Colonic mucosa (tissue), 4 donors: ENCODE results near the gene PRKCG. TPM values are rescaled to one million over a fixed set of nuclear protein-coding genes. Genes with fewer than 3 reads are reported as not detected.

ENCODE experiments used
- DNase-seq: peaks from one replicate; pipeline ENCODE4 v3.0.0-alpha.2; 2020
- H3K27ac ChIP-seq: fragments of 200-600 bp; one replicate; pipeline ENCODE4 v1.8.0; 2021
- H3K27me3 ChIP-seq: fragments of 200-600 bp; one replicate; pipeline ENCODE4 v1.8.0; 2021
- H3K36me3 ChIP-seq: fragments of 200-600 bp; one replicate; pipeline ENCODE4 v1.8.0; 2021
- H3K4me1 ChIP-seq: fragments of 200-600 bp; one replicate; pipeline ENCODE4 v1.8.0; 2021; ENCODE audit warnings: mild to moderate bottlenecking
- H3K4me3 ChIP-seq: fragments of 200-600 bp; one replicate; pipeline ENCODE4 v1.8.0; 2021
- H3K9ac ChIP-seq, 2 donors: one replicate each; pipeline ENCODE4 v1.7.0; 2013; ENCODE audit warnings: control low read depth in 2 of 2, low read depth in 2 of 2, low read length in 2 of 2
- H3K9me3 ChIP-seq: fragments of 200-600 bp; one replicate; pipeline ENCODE4 v1.8.0; 2021
- intact Hi-C: fragments of 100-400 bp; cut with DNase I; formaldehyde crosslinking; loops from one replicate; pipeline ENCODE4 v1.14.1; 2022
- total RNA-seq, 2 donors: library from RNA; stranded (reverse); fragmentation: NEBNext Ultra II Directional in 1 of 2; extraction: Animal tissue kit (Norgen Biotek cat#: 25700) in 1 of 2; gene quantifications; one replicate each; pipeline ENCODE4 v1.2.1, GENCODE V29; 2021
- TF ChIP-seq, protein P1 (sequence below): fragments of 200-600 bp; IDR thresholded peaks from one replicate; pipeline ENCODE4 v1.8.0; 2022; ENCODE audit warnings: antibody characterized with exemption, mild to moderate bottlenecking
- donor health status: healthy.
- donor health status: DM: no; HTN: no; CAD: no.
- donor health status: DM: no; HTN: no; CAD: no.

PRKCG gene
- total RNA-seq, 2 donors from 2014 or later = 0.08 to 0.22 TPM

DNA sequence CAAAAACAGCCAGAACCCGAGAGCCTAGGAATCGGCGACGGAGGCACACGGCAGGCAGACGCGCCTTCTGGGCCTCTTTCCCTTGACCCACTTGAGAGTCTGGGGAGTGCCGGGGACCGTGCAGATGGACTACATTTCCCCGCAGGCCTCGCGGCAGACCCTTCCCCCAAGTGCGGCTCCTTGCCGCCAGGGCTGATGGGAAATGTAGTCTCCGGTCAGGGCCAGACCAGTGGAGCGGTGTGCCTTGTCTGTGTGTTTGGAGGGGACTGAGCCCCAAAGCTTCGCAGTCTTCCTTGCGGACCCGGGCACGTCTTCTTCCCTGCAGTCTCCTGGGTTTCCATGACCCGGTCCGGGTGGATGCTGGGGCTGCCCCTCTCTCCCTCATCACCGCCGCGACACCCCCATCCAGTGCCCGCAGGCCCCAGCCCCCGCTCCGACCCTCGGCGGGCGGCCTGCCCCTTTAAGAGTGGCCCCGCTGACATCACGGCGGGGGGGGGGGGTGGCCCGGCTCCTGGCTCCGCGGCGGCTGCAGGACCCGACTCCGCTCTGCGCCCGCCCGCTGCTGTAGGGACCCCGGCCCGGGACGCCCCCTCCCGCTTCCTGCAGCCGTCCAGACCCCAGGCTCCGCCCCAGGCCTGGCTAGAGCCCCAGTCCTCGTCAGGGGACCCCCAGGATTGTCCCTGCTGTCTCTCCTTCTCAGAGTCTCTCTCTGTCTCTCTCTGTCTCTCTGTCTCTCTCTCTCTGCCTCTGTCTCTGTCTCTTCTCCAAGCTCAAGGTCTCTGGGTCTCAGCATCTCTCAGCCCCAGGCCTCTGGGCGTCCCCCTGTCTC, 26.3 kb downstream of the PRKCG start:
- no peak overlapping the region for H3K4me3 ChIP-seq
- intact Hi-C loops = loop anchor here (5.0 to 10.0 kb wide), 2 partner anchors 64 to 114 kb away; no protein-coding TSS in a partner anchor
- H3K9me3 ChIP-seq = no peaks in the 10 kb centered on the region

DNA sequence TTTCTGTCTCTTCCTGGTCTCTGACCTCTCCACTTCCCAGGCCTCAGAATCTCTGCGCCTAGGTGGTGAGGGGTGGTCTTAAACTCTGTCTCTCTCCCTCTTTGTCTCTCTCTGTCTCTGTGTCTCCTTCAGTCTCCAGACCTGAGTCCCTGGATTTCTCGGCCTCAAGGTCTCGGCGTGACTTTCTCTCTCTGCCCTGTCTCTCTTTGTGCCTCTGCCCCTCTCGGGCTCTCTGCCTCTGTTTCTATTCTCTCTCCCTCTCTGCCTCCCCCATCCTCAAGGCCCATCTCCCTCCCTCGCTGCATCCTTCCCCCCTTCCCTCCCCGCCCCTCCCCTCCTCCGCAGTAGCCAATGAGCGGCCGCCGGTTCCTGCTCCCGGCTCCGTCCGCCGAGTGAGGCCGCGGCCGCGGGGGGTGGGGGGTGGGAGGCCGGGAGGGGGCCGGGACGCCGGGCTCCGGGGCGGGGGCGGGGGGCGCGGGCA, 27.0 kb downstream of the PRKCG start, which contains the start of gene CACNG7:
Gene CACNG7 (plus strand): TSS at position 344 of the 481 bp plus-strand sequence. CDS start 3,554 bp downstream, outside the sequence.
- no peak for DNase-seq
- Histone ChIP-seq H3K4me3 (no peak within 1 kb of the TSS), H3K27me3 (peaks cover 36% of the 10 kb centered on the region), H3K36me3 (no peaks in the 10 kb centered on the region), H3K9ac (no peak within 1 kb of the TSS), H3K27ac (no peak within 1 kb of the TSS), H3K9me3 (no peaks in the 10 kb centered on the region), H3K4me1 (no peaks in the 10 kb centered on the region)
- TF ChIP-seq, protein P1, sequence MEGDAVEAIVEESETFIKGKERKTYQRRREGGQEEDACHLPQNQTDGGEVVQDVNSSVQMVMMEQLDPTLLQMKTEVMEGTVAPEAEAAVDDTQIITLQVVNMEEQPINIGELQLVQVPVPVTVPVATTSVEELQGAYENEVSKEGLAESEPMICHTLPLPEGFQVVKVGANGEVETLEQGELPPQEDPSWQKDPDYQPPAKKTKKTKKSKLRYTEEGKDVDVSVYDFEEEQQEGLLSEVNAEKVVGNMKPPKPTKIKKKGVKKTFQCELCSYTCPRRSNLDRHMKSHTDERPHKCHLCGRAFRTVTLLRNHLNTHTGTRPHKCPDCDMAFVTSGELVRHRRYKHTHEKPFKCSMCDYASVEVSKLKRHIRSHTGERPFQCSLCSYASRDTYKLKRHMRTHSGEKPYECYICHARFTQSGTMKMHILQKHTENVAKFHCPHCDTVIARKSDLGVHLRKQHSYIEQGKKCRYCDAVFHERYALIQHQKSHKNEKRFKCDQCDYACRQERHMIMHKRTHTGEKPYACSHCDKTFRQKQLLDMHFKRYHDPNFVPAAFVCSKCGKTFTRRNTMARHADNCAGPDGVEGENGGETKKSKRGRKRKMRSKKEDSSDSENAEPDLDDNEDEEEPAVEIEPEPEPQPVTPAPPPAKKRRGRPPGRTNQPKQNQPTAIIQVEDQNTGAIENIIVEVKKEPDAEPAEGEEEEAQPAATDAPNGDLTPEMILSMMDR = no peak
- intact Hi-C loops = loop anchor here (5.0 to 10.0 kb wide), 2 partner anchors 64 to 113 kb away; no protein-coding TSS in a partner anchor

More for the DNA sequence above, 26.3 kb downstream of the PRKCG start:
- peak; percentile 32 for DNase-seq
- Histone ChIP-seq H3K27ac (no peak overlapping the region), H3K36me3 (no peaks in the 10 kb centered on the region), H3K27me3 (peaks cover 36% of the 10 kb centered on the region), H3K4me1 (no peaks in the 10 kb centered on the region), H3K9ac (no peak overlapping the region)
- TF ChIP-seq, protein P1 = no peak

DNA sequence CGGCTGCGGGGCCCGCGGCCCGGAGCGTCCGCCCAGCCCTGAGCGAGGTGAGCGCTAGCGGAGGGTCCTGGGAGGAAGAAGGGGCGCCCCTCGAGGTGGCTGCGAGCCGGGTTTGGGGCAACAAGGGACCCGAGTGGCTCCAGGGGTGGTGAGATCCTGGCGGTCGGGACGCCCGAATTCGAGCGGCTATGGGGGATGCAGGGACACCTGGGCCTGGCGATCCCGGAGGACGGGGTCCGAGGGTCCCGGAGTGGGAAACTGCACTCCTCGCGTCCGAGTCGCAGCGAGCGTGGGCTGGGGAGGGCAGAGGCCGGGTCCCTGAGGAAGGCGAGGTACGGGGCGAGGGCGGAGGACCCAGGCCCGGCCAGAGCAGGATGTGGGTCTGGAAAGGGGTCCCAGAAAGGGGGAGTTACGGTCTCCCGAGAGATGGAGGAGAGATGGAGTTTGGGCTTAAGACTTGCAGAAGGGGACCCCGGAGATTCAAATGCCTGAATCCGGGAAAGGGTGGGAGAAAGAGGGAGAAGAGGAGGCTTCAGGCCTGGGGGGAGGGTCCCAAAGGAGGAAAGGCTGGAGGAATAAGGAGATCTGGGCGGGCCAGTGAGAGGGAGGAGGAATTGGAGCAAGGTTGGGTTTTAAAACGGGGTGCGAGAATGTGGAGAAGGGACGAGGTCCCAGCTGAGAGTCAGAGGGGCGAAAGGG, 27.6 kb downstream of the PRKCG start:
- Histone ChIP-seq H3K9ac (no peak overlapping the region), H3K36me3 (no peaks in the 10 kb centered on the region), H3K9me3 (no peaks in the 10 kb centered on the region), H3K27ac (no peak overlapping the region), H3K27me3 (peaks cover 36% of the 10 kb centered on the region), H3K4me1 (no peaks in the 10 kb centered on the region), H3K4me3 (no peak overlapping the region)
- TF ChIP-seq, protein P1 = no peak
- intact Hi-C loops = loop anchor here (5.0 to 10.0 kb wide), 2 partner anchors 65 to 113 kb away; no protein-coding TSS in a partner anchor
- no peak for DNase-seq

DNA sequence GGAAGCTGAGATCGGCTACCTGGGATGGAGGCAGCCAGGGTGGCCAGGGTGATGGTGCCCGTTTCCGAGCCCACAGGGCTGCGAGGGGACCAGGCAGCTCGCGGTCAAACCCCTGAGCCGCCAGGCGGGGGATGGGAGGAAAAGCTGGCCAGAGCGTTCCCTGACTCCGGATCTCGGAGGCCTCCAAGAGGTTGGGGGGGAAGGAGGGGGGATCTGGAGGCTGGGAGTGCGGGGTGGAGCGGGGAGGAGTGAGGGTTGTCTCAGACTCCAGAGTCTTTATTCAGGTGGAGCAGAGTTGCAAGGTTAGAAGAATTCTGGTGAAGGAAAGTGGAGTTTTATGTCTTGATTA, 28.1 kb downstream of the PRKCG start:
- Histone ChIP-seq H3K9me3 (no peaks in the 10 kb centered on the region), H3K4me3 (no peak overlapping the region)

DNA sequence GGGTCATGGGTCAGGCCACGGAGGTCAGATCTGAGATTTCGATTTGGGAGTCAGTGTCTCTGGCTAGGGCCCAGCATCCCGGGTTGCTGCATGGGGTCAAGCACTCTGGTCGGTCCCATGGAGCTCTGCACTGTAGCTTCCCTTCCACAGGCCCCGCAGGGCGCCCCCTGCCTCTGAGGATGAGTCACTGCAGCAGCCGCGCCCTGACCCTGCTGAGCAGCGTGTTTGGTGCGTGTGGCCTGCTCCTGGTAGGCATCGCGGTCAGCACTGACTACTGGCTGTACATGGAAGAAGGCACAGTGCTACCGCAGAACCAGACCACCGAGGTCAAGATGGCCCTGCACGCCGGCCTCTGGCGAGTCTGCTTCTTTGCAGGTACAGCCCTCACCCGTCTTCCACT, 30.7 kb downstream of the PRKCG start:
- no peak overlapping the region for H3K4me3 ChIP-seq
- intact Hi-C loops = no loop called here
- no peaks in the 10 kb centered on the region for H3K36me3 ChIP-seq
- no peaks in the 10 kb centered on the region for H3K4me1 ChIP-seq
- H3K9ac ChIP-seq = no peak overlapping the region
- DNase-seq = no peak
- no peaks in the 10 kb centered on the region for H3K9me3 ChIP-seq
- H3K27me3 ChIP-seq = peaks cover 23% of the 10 kb centered on the region
- TF ChIP-seq, protein P1 = peak; percentile 13
- no peak overlapping the region for H3K27ac ChIP-seq

More for the DNA sequence above, 28.1 kb downstream of the PRKCG start:
- Histone ChIP-seq H3K27ac (no peak overlapping the region), H3K9ac (no peak overlapping the region), H3K27me3 (peaks cover 36% of the 10 kb centered on the region), H3K4me1 (no peaks in the 10 kb centered on the region), H3K36me3 (no peaks in the 10 kb centered on the region)
- intact Hi-C loops = no loop called here
- TF ChIP-seq, protein P1 = no peak
- no peak for DNase-seq
